Measurements from ENCODE around the gene INMT.

GRCh38 chr7:30804078-30804661 lies 52.2 kb downstream of the INMT start:
- TF ChIP-seq GATA3 (IDR thresholded peaks at IDR 0.05; ENCODE audit: low read depth, low read length) (peak; percentile 63; the same call in 1 of the 2 replicates), GATA2 (IDR thresholded peaks at IDR 0.05; ENCODE audit: low read depth, low read length) (peak; percentile 62; the same call in 1 of the 2 replicates)

All from SH-SY5Y (cell line).